ENCODE measurements around the gene REXO2. TPM values are rescaled to one million over a fixed set of nuclear protein-coding genes. Genes with fewer than 3 reads are reported as not detected.

Gene REXO2
- total RNA-seq, 1 donor from 2014 or later = 183 TPM

- no peak for TF ChIP-seq CTCF (IDR thresholded peaks at IDR 0.05)
- DNase-seq (ENCODE audit: low spot score) = no peak
- Mint-ChIP-seq H3K4me1 (ENCODE audit: low read depth) (peaks cover 65% of the 10 kb centered on the region), H3K4me3 (ENCODE audit: unreplicated experiment) (peak overlapping the region; percentile 96), H3K36me3 (ENCODE audit: low read depth) (peaks cover 6% of the 10 kb centered on the region), H3K27me3 (ENCODE audit: low read depth) (no peaks in the 10 kb centered on the region), H3K9me3 (ENCODE audit: low read depth) (no peaks in the 10 kb centered on the region), H3K27ac (ENCODE audit: unreplicated experiment) (peak overlapping the region; percentile 97)
These were observed 1.0 kb downstream of the REXO2 start for GRCh38 chr11:114440121-114440860.

GRCh38 chr11:114440971-114441763, 1.9 kb downstream of the REXO2 start:
- peak overlapping the region; percentile 96 for H3K4me3 Mint-ChIP-seq (ENCODE audit: unreplicated experiment)
- peak overlapping the region; percentile 97 for H3K27ac Mint-ChIP-seq (ENCODE audit: unreplicated experiment)

GRCh38 chr11:114441921-114442320, 2.7 kb downstream of the REXO2 start:
- no peak for TF ChIP-seq CTCF (IDR thresholded peaks at IDR 0.05)
- H3K4me1 Mint-ChIP-seq (ENCODE audit: low read depth) = peaks cover 80% of the 10 kb centered on the region
- H3K36me3 Mint-ChIP-seq (ENCODE audit: low read depth) = peaks cover 13% of the 10 kb centered on the region
- H3K9me3 Mint-ChIP-seq (ENCODE audit: low read depth) = peaks cover 5% of the 10 kb centered on the region
- no peaks in the 10 kb centered on the region for H3K27me3 Mint-ChIP-seq (ENCODE audit: low read depth)
- H3K27ac Mint-ChIP-seq (ENCODE audit: unreplicated experiment) = peak overlapping the region; percentile 97
- H3K4me3 Mint-ChIP-seq (ENCODE audit: unreplicated experiment) = peak overlapping the region; percentile 96
- DNase-seq (ENCODE audit: low spot score) = no peak

More at GRCh38 chr11:114440971-114441763, 1.9 kb downstream of the REXO2 start:
- Mint-ChIP-seq H3K9me3 (ENCODE audit: low read depth) (no peaks in the 10 kb centered on the region), H3K27me3 (ENCODE audit: low read depth) (no peaks in the 10 kb centered on the region), H3K4me1 (ENCODE audit: low read depth) (peaks cover 73% of the 10 kb centered on the region), H3K36me3 (ENCODE audit: low read depth) (peaks cover 7% of the 10 kb centered on the region)
- DNase-seq (ENCODE audit: low spot score) = no peak
- TF ChIP-seq CTCF (IDR thresholded peaks at IDR 0.05) = no peak

GRCh38 chr11:114442536-114442935, 3.3 kb downstream of the REXO2 start:
- no peak for TF ChIP-seq CTCF (IDR thresholded peaks at IDR 0.05)
- Mint-ChIP-seq H3K36me3 (ENCODE audit: low read depth) (peaks cover 17% of the 10 kb centered on the region), H3K4me1 (ENCODE audit: low read depth) (peaks cover 86% of the 10 kb centered on the region), H3K27me3 (ENCODE audit: low read depth) (no peaks in the 10 kb centered on the region), H3K4me3 (ENCODE audit: unreplicated experiment) (no peak overlapping the region), H3K27ac (ENCODE audit: unreplicated experiment) (no peak overlapping the region), H3K9me3 (ENCODE audit: low read depth) (peaks cover 5% of the 10 kb centered on the region)
- no peak for DNase-seq (ENCODE audit: low spot score)

GRCh38 chr11:114447444-114447843, 8.2 kb downstream of the REXO2 start:
- peaks cover 27% of the 10 kb centered on the region for H3K36me3 Mint-ChIP-seq (ENCODE audit: low read depth)
- H3K27ac Mint-ChIP-seq (ENCODE audit: unreplicated experiment) = peak overlapping the region; percentile 98
- H3K4me1 Mint-ChIP-seq (ENCODE audit: low read depth) = peaks cover 73% of the 10 kb centered on the region
- no peak for DNase-seq (ENCODE audit: low spot score)
- H3K4me3 Mint-ChIP-seq (ENCODE audit: unreplicated experiment) = peak overlapping the region; percentile 44
- peaks cover 5% of the 10 kb centered on the region for H3K9me3 Mint-ChIP-seq (ENCODE audit: low read depth)
- TF ChIP-seq CTCF (IDR thresholded peaks at IDR 0.05) = no peak
- no peaks in the 10 kb centered on the region for H3K27me3 Mint-ChIP-seq (ENCODE audit: low read depth)

Data from chondrocyte (in vitro differentiated cells).